Prostate gland (tissue), 2 donors: ENCODE data around the gene STAT3. TPM values are rescaled to one million over a fixed set of nuclear protein-coding genes. Genes with fewer than 3 reads are reported as not detected.

Source experiments
- DNase-seq: peaks from one replicate; pipeline ENCODE4 v3.0.0-alpha.2; 2019; ENCODE audit warnings: low spot score
- H3K27ac ChIP-seq, 2 donors: fragments of 200-600 bp; sonication (generic); 2 replicates each; pipeline ENCODE4 v1.5.1; 2017 to 2019
- H3K27me3 ChIP-seq: fragments of 200-600 bp; sonication (generic); replicated peaks from 2 replicates; pipeline ENCODE4 v1.5.1; 2019; ENCODE audit not compliant: insufficient read depth
- H3K36me3 ChIP-seq, 2 donors: fragments of 200-600 bp; sonication (generic); 1 replicate in 1 of 2; 2 replicates in 1 of 2; pipeline versions ENCODE4 v1.5.1 to v1.8.1; 2017 to 2019
- H3K4me1 ChIP-seq: fragments of 200-600 bp; sonication (generic); replicated peaks from 2 replicates; pipeline ENCODE4 v1.5.1; 2019
- H3K4me3 ChIP-seq, 2 donors: fragments of 200-600 bp; sonication (generic); 2 replicates each; pipeline ENCODE4 v1.5.1; 2017 to 2019
- H3K9me3 ChIP-seq: fragments of 200-600 bp; sonication (generic); 2 replicates; pipeline ENCODE4 v1.5.1; 2017
- POLR2A ChIP-seq: fragments of 450-650 bp; IDR thresholded peaks from one replicate; pipeline ENCODE4 v1.6.1; 2016; ENCODE audit warnings: antibody characterized with exemption, mild to moderate bottlenecking
- POLR2AphosphoS5 ChIP-seq: sonication (generic); formaldehyde crosslinking; IDR thresholded peaks from one replicate; pipeline ENCODE4 v1.6.1; 2017; ENCODE audit warnings: antibody characterized with exemption
- WGBS: methylation state at CpG from one replicate; pipeline ENCODE4 v1.1.5; 2018; 5-methylcytosine and 5-hydroxymethylcytosine counted together
- intact Hi-C: fragments of 100-400 bp; cut with DNase I; formaldehyde crosslinking; loops from one replicate; pipeline ENCODE4 v1.14.2; 2022
- total RNA-seq, 2 donors: library from RNA; depleted of rRNA; stranded (reverse); fragments of >200 nt; gene quantifications; one replicate each; pipeline ENCODE4 v1.1.0, GENCODE V29; 2016
- TF ChIP-seq, protein P1 (sequence below), 4 experiments: fragments of 200-600 bp in 2 of 4; fragments of 450-650 bp in 2 of 4; sonication (generic) in 2 of 4; IDR thresholded peaks; 1 replicate in 3 of 4; 2 replicates in 1 of 4; pipeline ENCODE4 v1.5.1; 2016 to 2019; ENCODE audit warnings: antibody characterized with exemption in 4 of 4, mild to moderate bottlenecking in 2 of 4, moderate library complexity in 2 of 4

Gene STAT3
- total RNA-seq, 2 donors from 2014 or later, result 188 to 230 TPM

DNA sequence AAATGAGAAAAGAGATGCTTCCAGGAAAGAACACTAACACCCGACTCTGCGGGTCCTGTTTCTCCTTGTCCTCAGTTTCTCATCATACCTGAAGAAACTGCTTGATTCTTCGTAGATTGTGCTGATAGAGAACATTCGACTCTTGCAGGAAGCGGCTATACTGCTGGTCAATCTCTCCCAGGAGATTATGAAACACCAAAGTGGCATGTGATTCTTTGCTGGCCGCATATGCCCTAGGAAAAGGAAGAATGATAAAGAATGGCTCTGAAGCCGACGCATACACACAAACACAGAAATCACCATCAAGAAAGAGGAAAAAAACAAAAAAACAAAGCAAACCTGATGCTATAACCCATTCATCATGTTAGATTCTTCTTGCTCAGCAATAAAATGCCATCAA lies 41.8 kb downstream of the STAT3 start:
- Histone ChIP-seq H3K27ac (peak overlapping the region in 1 of 2 donors; percentile 67), H3K27me3 (no peaks in the 10 kb centered on the region), H3K9me3 (no peaks in the 10 kb centered on the region), H3K4me3 (no peak overlapping the region), H3K4me1 (peaks cover 3% of the 10 kb centered on the region), H3K36me3 (peaks cover 2 to 10% of the 10 kb centered on the region in 2 donors)
- WGBS, result 88% methylated on average over 8 of the region's 8 CpGs
- TF ChIP-seq POLR2A (no peak), POLR2AphosphoS5 (no peak)
- TF ChIP-seq, protein P1, sequence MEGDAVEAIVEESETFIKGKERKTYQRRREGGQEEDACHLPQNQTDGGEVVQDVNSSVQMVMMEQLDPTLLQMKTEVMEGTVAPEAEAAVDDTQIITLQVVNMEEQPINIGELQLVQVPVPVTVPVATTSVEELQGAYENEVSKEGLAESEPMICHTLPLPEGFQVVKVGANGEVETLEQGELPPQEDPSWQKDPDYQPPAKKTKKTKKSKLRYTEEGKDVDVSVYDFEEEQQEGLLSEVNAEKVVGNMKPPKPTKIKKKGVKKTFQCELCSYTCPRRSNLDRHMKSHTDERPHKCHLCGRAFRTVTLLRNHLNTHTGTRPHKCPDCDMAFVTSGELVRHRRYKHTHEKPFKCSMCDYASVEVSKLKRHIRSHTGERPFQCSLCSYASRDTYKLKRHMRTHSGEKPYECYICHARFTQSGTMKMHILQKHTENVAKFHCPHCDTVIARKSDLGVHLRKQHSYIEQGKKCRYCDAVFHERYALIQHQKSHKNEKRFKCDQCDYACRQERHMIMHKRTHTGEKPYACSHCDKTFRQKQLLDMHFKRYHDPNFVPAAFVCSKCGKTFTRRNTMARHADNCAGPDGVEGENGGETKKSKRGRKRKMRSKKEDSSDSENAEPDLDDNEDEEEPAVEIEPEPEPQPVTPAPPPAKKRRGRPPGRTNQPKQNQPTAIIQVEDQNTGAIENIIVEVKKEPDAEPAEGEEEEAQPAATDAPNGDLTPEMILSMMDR (IDR thresholded peaks at IDR 0.05), result no peak
- intact Hi-C loops, result no loop called here
- no peak for DNase-seq

DNA sequence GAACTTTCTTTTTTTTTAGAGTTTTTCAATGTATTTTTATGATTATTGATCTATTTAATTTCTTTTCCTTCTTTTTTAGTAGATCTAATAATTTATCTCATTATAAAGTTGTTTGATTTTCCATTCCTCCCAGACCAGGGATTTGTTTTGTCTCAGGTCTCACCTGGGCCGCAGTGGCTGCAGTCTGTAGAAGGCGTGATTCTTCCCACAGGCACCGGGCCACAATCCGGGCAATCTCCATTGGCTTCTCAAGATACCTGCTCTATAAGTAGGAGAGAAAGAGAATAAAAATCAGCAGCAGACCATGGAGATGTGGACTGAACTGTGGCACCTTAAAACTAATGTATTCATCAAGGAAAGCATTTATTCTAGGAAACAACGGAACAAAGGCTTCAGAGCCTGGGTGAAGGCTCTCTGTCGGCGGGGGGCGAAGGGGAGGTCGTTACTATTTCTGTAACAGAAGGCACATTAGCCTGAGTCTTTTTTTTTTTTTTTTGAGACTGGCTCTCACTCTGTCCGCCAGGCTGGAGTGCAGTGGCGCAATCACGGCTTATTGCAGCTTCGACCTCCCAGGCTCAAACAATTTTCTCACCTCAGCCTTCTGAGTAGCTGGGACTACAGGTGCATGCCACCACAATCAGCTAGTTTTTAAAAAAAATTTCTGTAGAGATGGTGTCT lies 42.7 kb downstream of the STAT3 start:
- intact Hi-C loops, result no loop called here
- Histone ChIP-seq H3K4me3 (no peak overlapping the region), H3K27me3 (no peaks in the 10 kb centered on the region), H3K27ac (no peak overlapping the region), H3K9me3 (no peaks in the 10 kb centered on the region), H3K36me3 (peaks cover 2 to 10% of the 10 kb centered on the region in 2 donors), H3K4me1 (peaks cover 3% of the 10 kb centered on the region)
- no peak for DNase-seq
- TF ChIP-seq POLR2AphosphoS5, result no peak
- TF ChIP-seq, protein P1 (IDR thresholded peaks at IDR 0.05), result no peak
- no peak for TF ChIP-seq POLR2A
- whole genome bisulfite sequencing, result 86% methylated on average over 13 of the region's 13 CpGs

DNA sequence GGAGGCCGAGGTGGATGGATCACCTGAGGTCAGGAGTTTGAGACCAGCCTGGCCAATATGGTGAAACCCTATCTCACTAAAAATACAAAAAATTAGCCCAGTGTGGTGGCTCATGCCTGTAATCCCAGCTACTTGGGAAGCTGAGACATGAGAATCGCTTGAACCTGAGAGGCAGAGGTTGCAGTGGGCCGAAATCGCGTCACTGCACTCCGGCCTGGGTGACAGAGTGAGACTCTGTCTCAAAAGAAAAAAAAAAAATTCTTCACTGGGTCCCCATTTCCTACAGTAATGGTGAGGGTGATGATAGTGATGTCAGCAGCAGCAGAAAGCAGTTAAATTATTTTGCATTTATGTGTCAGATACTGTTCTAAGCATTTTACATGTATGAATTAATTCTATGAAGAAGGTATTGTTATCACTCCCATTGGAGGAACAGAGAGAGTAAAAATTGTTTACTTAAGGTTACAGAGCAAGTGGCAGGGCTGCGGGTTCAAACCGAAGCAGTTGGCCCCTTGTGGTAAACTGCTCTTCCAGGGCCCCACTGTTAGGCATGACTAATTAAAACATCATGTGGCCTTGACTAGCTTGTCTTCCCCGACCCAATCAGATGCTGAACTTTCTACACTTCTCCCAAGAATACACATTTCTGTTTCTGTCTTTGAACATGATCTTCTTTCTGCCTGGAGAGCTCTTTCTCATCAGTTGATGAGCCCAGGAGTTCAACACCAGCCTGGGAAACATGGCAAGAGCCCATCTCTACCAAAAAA lies 45.8 kb downstream of the STAT3 start:
- H3K27ac ChIP-seq, result no peak overlapping the region

DNA sequence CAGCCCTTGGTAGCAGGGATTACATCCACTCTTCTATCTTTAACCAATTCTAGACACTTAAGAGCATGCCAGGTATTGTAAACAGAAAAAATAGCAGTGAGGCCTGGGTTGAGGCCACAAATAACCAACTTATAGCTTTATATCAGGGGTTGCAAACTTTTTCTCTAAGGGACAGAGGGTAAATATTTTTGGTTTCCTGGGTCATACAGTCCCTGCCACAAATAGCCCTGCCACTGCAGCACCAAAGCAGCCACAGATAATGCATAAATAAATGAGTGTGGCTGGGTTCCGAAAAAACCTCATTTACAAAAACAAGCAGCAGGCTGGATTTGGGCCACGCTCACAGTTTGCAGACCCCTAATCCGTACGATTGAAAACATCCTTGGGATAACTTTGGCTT lies 46.7 kb downstream of the STAT3 start:
- intact Hi-C loops, result no loop called here
- 80% methylated on average over 4 of the region's 4 CpGs for WGBS
- no peak overlapping the region for H3K27ac ChIP-seq

More for the DNA sequence above, 45.8 kb downstream of the STAT3 start:
- intact Hi-C loops, result no loop called here
- DNase-seq, result no peak
- Histone ChIP-seq H3K9me3 (no peaks in the 10 kb centered on the region), H3K4me3 (no peak overlapping the region), H3K27me3 (no peaks in the 10 kb centered on the region), H3K4me1 (no peaks in the 10 kb centered on the region), H3K36me3 (peaks cover 5 to 10% of the 10 kb centered on the region in 2 donors)
- no peak for TF ChIP-seq POLR2AphosphoS5
- WGBS, result 79% methylated on average over 9 of the region's 9 CpGs

DNA sequence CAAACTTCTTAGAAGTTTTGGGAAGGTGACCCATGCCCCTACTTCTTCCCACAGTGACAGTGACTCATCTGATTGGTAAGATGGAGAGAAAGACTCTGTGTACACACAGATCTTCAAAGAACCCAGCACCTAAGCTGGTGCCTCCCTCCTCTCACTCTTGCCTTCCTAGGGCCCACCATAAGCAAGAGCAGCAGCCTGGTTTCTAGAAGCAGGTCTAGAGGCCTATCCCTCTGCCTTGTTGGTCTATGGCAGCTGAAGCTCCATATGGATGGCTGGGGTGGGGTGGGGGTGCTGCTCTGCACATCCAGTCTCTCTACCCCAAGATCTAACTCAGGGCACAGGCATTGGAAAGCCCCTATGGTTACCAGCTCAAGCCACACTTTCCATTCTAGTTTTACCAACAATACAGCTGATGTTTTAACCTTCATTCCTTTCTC lies 47.5 kb downstream of the STAT3 start:
- no peak overlapping the region for H3K27ac ChIP-seq
- no peaks in the 10 kb centered on the region for H3K9me3 ChIP-seq
- no peaks in the 10 kb centered on the region for H3K4me1 ChIP-seq
- H3K4me3 ChIP-seq, result no peak overlapping the region
- H3K36me3 ChIP-seq, result peaks cover 12 to 17% of the 10 kb centered on the region in 2 donors
- no peak for DNase-seq
- intact Hi-C loops, result no loop called here
- TF ChIP-seq, protein P1 (IDR thresholded peaks at IDR 0.05), result no peak
- TF ChIP-seq POLR2A, result no peak
- TF ChIP-seq POLR2AphosphoS5, result no peak
- H3K27me3 ChIP-seq, result no peaks in the 10 kb centered on the region

More for the DNA sequence above, 46.7 kb downstream of the STAT3 start:
- H3K4me1 ChIP-seq, result no peaks in the 10 kb centered on the region
- H3K9me3 ChIP-seq, result no peaks in the 10 kb centered on the region
- no peak for TF ChIP-seq POLR2AphosphoS5
- TF ChIP-seq, protein P1 (IDR thresholded peaks at IDR 0.05), result no peak
- TF ChIP-seq POLR2A, result no peak
- peaks cover 8 to 10% of the 10 kb centered on the region in 2 donors for H3K36me3 ChIP-seq
- no peaks in the 10 kb centered on the region for H3K27me3 ChIP-seq
- no peak overlapping the region for H3K4me3 ChIP-seq
- DNase-seq, result no peak
